ENCODE data around the gene KLK8.

The KLK8 gene

DNA sequence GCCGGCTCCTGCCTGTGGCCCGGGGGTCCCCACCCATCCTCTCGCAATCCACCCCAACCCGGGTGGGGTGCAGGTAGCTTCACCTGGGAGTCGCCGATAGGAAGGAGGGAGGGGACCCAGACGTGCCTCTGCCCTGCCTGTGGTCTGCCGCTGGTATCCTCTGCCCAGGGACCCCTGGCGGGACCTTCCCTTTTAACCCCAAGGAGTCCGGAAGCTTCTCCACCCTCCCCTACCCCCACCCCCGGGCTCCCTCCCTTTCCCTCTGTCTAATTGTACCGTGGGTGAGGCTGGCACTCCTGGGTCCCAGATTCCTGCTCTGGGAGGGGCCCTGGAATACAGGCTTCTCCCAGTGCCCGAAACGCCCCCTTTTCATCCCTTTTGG, 18.1 kb upstream of the KLK8 start, which contains the start of gene KLK10:
TSS of gene KLK10 (minus strand) at position 166 of the 382 bp plus-strand sequence. CDS start 579 bp downstream, outside the sequence.
- H3K27me3 ChIP-seq (ENCODE audit: control insufficient read depth in 3 of 3, insufficient read depth in 3 of 3, low read depth in 1 of 3, low read length in 3 of 3) = peaks cover 11 to 80% (median 43%) of the 10 kb centered on the region in 3 experiments
- WGBS, 2 donors (ENCODE audit: extremely low coverage in 2 of 2, insufficient read length in 2 of 2, insufficient replicate concordance in 1 of 2) = no CpG with 5 or more reads among the region's 14 CpGs

GRCh38 chr19:51018745-51019543, 17.5 kb upstream of the KLK8 start:
- WGBS, 2 donors (ENCODE audit: extremely low coverage in 2 of 2, insufficient read length in 2 of 2, insufficient replicate concordance in 1 of 2) = no CpG with 5 or more reads among the region's 68 CpGs
- H3K27me3 ChIP-seq (ENCODE audit: control insufficient read depth in 3 of 3, insufficient read depth in 3 of 3, low read depth in 1 of 3, low read length in 3 of 3) = peaks cover 11 to 80% (median 43%) of the 10 kb centered on the region in 3 experiments

More for the DNA sequence above, 18.1 kb upstream of the KLK8 start, which contains the start of gene KLK10:
- Histone ChIP-seq H3K36me3 (replicated peaks in 1 of 2; ENCODE audit: control insufficient read depth in 2 of 2, insufficient read depth in 2 of 2, low read length in 2 of 2) (no peaks in the 10 kb centered on the region), H3K4me3 (ENCODE audit: low read length in 2 of 2) (peak within 1 kb of the TSS in 1 of 2 donors; percentile 70), H2AK5ac (ENCODE audit: low read depth, low read length) (peak within 1 kb of the TSS; percentile 70), H3K9ac (ENCODE audit: low read depth, low read length, poor library complexity) (peak within 1 kb of the TSS; percentile 72), H3K4me1 (ENCODE audit: control insufficient read depth in 2 of 2, insufficient read depth in 1 of 2, low read depth in 1 of 2, low read length in 2 of 2) (peaks cover 0 to 8% of the 10 kb centered on the region in 2 donors), H4K91ac (ENCODE audit: low read depth, low read length, poor library complexity) (no peak within 1 kb of the TSS), H3K79me1 (ENCODE audit: low read depth, low read length) (peaks cover 3% of the 10 kb centered on the region), H3K4ac (ENCODE audit: low read length) (no peak within 1 kb of the TSS), H3K14ac (ENCODE audit: low read length) (peak within 1 kb of the TSS; percentile 31), H2BK15ac (ENCODE audit: low read length) (peak within 1 kb of the TSS; percentile 35), H2AFZ (ENCODE audit: low read length) (peak within 1 kb of the TSS; percentile 29), H3K9me3 (replicated peaks in 1 of 2; ENCODE audit: control insufficient read depth in 2 of 2, insufficient read depth in 1 of 2, low read depth in 1 of 2, low read length in 2 of 2) (peaks cover 0 to 2% of the 10 kb centered on the region in 2 donors), H2BK120ac (ENCODE audit: low read depth, low read length) (no peak within 1 kb of the TSS), H3K18ac (ENCODE audit: low read length) (peak within 1 kb of the TSS; percentile 78), H4K8ac (ENCODE audit: low read depth, low read length) (no peak within 1 kb of the TSS), H2BK5ac (ENCODE audit: low read length) (no peak within 1 kb of the TSS), H2BK12ac (ENCODE audit: low read length) (peak within 1 kb of the TSS; percentile 73), H3K23ac (ENCODE audit: low read depth, low read length, poor library complexity) (peak within 1 kb of the TSS; percentile 91), H3K4me2 (ENCODE audit: insufficient read depth, low read length, poor library complexity, severe bottlenecking) (peak within 1 kb of the TSS; percentile 75), H3K27ac (replicated peaks; ENCODE audit: low read length) (no peak within 1 kb of the TSS)
- no peak for DNase-seq (ENCODE audit: low spot score)

DNA sequence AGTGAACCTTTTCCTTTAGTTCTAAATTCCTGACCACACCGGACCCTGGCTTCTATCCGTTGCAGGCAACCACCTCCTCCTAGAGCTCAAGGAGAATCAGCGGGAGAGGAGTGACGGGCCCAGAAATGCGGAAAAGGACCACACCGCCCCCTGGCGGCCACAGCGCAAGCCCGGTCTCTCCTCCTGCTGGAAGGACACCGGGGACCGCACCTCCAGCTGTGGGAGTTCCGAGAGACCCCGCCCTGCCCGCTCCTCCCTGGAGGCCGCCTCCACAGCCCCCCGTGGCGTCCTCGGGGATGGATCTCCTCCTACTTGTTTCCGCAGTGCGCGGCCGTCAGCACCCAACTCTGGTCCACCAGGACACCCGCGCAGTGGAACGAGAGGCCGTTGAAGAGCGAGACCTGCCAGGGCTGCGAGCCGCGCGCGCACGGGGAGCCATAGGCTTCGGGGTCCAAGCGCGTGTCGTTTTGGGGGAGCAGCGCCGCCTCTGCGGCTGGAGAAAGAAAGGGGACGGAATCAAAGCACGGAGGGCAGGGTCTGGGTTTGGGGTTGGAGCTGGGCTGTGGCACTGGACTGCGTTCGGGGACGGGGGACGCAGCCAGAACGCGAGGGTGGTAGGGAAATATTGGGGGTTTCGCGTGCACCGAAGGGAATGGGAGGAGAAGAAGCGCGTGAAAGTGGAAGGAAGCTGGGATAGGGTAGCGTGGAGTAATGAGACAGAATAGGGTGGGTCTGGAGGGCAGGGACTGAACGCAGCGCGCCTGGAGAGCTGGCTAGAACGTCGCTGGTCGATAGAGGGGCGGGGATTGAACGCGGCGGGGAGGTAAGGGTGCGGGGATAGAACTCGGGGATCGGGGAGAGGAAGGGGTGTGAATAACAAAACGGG, 15.6 kb upstream of the KLK8 start:
- peaks cover 11 to 61% (median 43%) of the 10 kb centered on the region in 3 experiments for H3K27me3 ChIP-seq (ENCODE audit: control insufficient read depth in 3 of 3, insufficient read depth in 3 of 3, low read depth in 1 of 3, low read length in 3 of 3)
- DNase-seq (ENCODE audit: low spot score) = peak; percentile 69
- WGBS, 2 donors (ENCODE audit: extremely low coverage in 2 of 2, insufficient read length in 2 of 2, insufficient replicate concordance in 1 of 2) = no CpG with 5 or more reads among the region's 68 CpGs

More at GRCh38 chr19:51018745-51019543, 17.5 kb upstream of the KLK8 start:
- no peak overlapping the region for H3K14ac ChIP-seq (ENCODE audit: low read length)
- no peak overlapping the region for H4K8ac ChIP-seq (ENCODE audit: low read depth, low read length)
- peaks cover 0 to 3% of the 10 kb centered on the region in 2 donors for H3K9me3 ChIP-seq (replicated peaks in 1 of 2; ENCODE audit: control insufficient read depth in 2 of 2, insufficient read depth in 1 of 2, low read depth in 1 of 2, low read length in 2 of 2)
- H2BK15ac ChIP-seq (ENCODE audit: low read length) = peak overlapping the region; percentile 35
- H3K4ac ChIP-seq (ENCODE audit: low read length) = no peak overlapping the region
- H3K4me1 ChIP-seq (ENCODE audit: control insufficient read depth in 2 of 2, insufficient read depth in 1 of 2, low read depth in 1 of 2, low read length in 2 of 2) = peaks cover 0 to 8% of the 10 kb centered on the region in 2 donors
- no peaks in the 10 kb centered on the region for H3K36me3 ChIP-seq (replicated peaks in 1 of 2; ENCODE audit: control insufficient read depth in 2 of 2, insufficient read depth in 2 of 2, low read length in 2 of 2)
- H3K4me2 ChIP-seq (ENCODE audit: insufficient read depth, low read length, poor library complexity, severe bottlenecking) = peak overlapping the region; percentile 75
- no peak overlapping the region for H2BK120ac ChIP-seq (ENCODE audit: low read depth, low read length)
- H3K4me3 ChIP-seq (ENCODE audit: low read length in 2 of 2) = peak overlapping the region in 1 of 2 donors; percentile 70
- H2BK12ac ChIP-seq (ENCODE audit: low read length) = peak overlapping the region; percentile 30
- no peak overlapping the region for H3K27ac ChIP-seq (replicated peaks; ENCODE audit: low read length)
- H2BK5ac ChIP-seq (ENCODE audit: low read length) = no peak overlapping the region
- no peak for DNase-seq (ENCODE audit: low spot score)
- peak overlapping the region; percentile 78 for H3K18ac ChIP-seq (ENCODE audit: low read length)
- peak overlapping the region; percentile 70 for H2AK5ac ChIP-seq (ENCODE audit: low read depth, low read length)
- H3K79me1 ChIP-seq (ENCODE audit: low read depth, low read length) = peaks cover 3% of the 10 kb centered on the region
- no peak overlapping the region for H4K91ac ChIP-seq (ENCODE audit: low read depth, low read length, poor library complexity)
- peak overlapping the region; percentile 29 for H2AFZ ChIP-seq (ENCODE audit: low read length)
- peak overlapping the region; percentile 65 for H3K23ac ChIP-seq (ENCODE audit: low read depth, low read length, poor library complexity)
- H3K9ac ChIP-seq (ENCODE audit: low read depth, low read length, poor library complexity) = peak overlapping the region; percentile 72

More for the DNA sequence above, 15.6 kb upstream of the KLK8 start:
- peak overlapping the region; percentile 60 for H3K23ac ChIP-seq (ENCODE audit: low read depth, low read length, poor library complexity)
- peak overlapping the region; percentile 44 for H3K18ac ChIP-seq (ENCODE audit: low read length)
- H4K8ac ChIP-seq (ENCODE audit: low read depth, low read length) = no peak overlapping the region
- H3K4me2 ChIP-seq (ENCODE audit: insufficient read depth, low read length, poor library complexity, severe bottlenecking) = peak overlapping the region; percentile 84
- H3K9ac ChIP-seq (ENCODE audit: low read depth, low read length, poor library complexity) = peak overlapping the region; percentile 73
- H2BK15ac ChIP-seq (ENCODE audit: low read length) = peak overlapping the region; percentile 11
- no peak overlapping the region for H3K4ac ChIP-seq (ENCODE audit: low read length)
- no peak overlapping the region for H2AK5ac ChIP-seq (ENCODE audit: low read depth, low read length)
- H2BK12ac ChIP-seq (ENCODE audit: low read length) = peak overlapping the region; percentile 0
- H3K79me1 ChIP-seq (ENCODE audit: low read depth, low read length) = peaks cover 3% of the 10 kb centered on the region
- H3K4me3 ChIP-seq (ENCODE audit: low read length in 2 of 2) = peak overlapping the region in 1 of 2 donors; percentile 78
- no peak overlapping the region for H3K27ac ChIP-seq (replicated peaks; ENCODE audit: low read length)
- H2BK5ac ChIP-seq (ENCODE audit: low read length) = no peak overlapping the region
- H4K91ac ChIP-seq (ENCODE audit: low read depth, low read length, poor library complexity) = no peak overlapping the region
- H3K9me3 ChIP-seq (replicated peaks in 1 of 2; ENCODE audit: control insufficient read depth in 2 of 2, insufficient read depth in 1 of 2, low read depth in 1 of 2, low read length in 2 of 2) = peaks cover 0 to 3% of the 10 kb centered on the region in 2 donors
- H3K36me3 ChIP-seq (replicated peaks in 1 of 2; ENCODE audit: control insufficient read depth in 2 of 2, insufficient read depth in 2 of 2, low read length in 2 of 2) = no peaks in the 10 kb centered on the region
- H2AFZ ChIP-seq (ENCODE audit: low read length) = peak overlapping the region; percentile 56
- no peak overlapping the region for H3K14ac ChIP-seq (ENCODE audit: low read length)
- peaks cover 0 to 6% of the 10 kb centered on the region in 2 donors for H3K4me1 ChIP-seq (ENCODE audit: control insufficient read depth in 2 of 2, insufficient read depth in 1 of 2, low read depth in 1 of 2, low read length in 2 of 2)
- H2BK120ac ChIP-seq (ENCODE audit: low read depth, low read length) = no peak overlapping the region
